ENCODE results near the gene C2CD4C. TPM values are rescaled to one million over a fixed set of nuclear protein-coding genes. Genes with fewer than 3 reads are reported as not detected.

The C2CD4C gene
- total and polyA plus RNA-seq, 2 donors from 2014 or later = 0.99 to 1.9 TPM

DNA sequence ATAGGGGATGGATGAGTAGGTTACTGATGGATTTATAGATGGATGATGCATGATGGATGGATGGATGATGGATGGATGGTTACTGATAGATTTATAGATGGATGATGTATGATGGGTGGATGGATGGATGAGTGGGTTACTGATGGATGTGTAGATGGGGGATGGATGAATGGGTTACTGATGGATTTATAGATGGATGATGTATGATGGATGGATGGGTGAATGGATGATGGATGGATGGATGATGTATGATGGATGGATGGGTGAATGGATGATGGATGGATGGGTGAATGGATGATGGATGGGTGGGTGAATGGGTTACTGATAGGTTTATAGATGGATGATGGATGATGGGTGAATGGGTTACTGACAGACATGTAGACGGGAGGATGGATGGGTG is 6.3 kb upstream of the C2CD4C start:
- no peaks in the 10 kb centered on the region for H3K4me1 ChIP-seq (ENCODE audit: control insufficient read depth in 2 of 3, insufficient read depth in 2 of 3, low read depth in 1 of 3, low read length in 3 of 3)
- TF ChIP-seq, protein P1, sequence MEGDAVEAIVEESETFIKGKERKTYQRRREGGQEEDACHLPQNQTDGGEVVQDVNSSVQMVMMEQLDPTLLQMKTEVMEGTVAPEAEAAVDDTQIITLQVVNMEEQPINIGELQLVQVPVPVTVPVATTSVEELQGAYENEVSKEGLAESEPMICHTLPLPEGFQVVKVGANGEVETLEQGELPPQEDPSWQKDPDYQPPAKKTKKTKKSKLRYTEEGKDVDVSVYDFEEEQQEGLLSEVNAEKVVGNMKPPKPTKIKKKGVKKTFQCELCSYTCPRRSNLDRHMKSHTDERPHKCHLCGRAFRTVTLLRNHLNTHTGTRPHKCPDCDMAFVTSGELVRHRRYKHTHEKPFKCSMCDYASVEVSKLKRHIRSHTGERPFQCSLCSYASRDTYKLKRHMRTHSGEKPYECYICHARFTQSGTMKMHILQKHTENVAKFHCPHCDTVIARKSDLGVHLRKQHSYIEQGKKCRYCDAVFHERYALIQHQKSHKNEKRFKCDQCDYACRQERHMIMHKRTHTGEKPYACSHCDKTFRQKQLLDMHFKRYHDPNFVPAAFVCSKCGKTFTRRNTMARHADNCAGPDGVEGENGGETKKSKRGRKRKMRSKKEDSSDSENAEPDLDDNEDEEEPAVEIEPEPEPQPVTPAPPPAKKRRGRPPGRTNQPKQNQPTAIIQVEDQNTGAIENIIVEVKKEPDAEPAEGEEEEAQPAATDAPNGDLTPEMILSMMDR (IDR thresholded peaks at IDR 0.05; ENCODE audit: borderline replicate concordance, extremely low read depth, insufficient read depth) = no peak
- no peak for FAIRE-seq
- no peaks in the 10 kb centered on the region for H3K27me3 ChIP-seq (ENCODE audit: control insufficient read depth, insufficient read depth, low read length)
- H3K36me3 ChIP-seq (ENCODE audit: control insufficient read depth in 2 of 3, insufficient read depth in 3 of 3, low read length in 3 of 3) = no peaks in the 10 kb centered on the region
- no peak overlapping the region for H3K4me3 ChIP-seq (ENCODE audit: low read length in 3 of 3)
- intact Hi-C loops (cut with DNase I) = no loop called here
- no peak overlapping the region for H3K27ac ChIP-seq (ENCODE audit: low read depth in 2 of 2, low read length in 2 of 2)
- H3K9ac ChIP-seq (ENCODE audit: low read length in 3 of 3) = no peak overlapping the region
- DNase-seq = no peak
- H3K9me3 ChIP-seq (ENCODE audit: control insufficient read depth in 2 of 3, insufficient read depth in 1 of 3, low read length in 3 of 3) = no peaks in the 10 kb centered on the region

DNA sequence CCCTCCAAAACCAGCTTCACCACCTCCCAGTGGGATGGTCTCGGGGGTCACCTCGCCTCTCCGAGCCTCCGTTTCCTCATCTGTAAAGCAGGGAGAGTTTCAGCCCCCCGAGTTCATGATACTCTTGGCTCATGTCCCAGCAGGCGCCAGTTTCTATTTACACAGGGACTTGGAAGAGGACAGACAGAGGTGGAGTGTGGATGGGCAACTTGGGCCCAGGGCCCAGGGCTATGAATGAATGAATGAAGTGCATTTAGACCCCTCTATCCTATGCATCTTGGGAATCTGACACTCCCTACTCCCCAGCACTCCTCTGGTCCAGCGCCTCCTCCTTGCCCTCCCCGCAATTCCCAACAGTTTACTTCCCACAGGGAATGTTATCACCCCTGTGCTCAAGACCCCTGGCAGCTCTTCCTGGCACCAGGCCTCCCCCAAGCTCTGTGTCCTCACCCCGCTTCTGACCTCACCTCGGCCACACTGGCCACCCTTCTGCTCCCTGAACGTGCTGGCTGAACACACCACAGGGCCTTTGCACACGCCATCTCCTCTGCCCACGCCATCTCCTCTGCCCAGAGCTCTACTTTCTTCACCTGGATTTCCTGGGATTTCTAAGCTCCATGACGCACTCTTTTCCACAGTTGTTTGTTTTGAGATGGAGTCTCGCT is 4.9 kb upstream of the C2CD4C start:
- Histone ChIP-seq H3K4me3 (ENCODE audit: low read length in 3 of 3) (no peak overlapping the region), H3K9me3 (ENCODE audit: control insufficient read depth in 2 of 3, insufficient read depth in 1 of 3, low read length in 3 of 3) (no peaks in the 10 kb centered on the region), H3K27me3 (ENCODE audit: control insufficient read depth, insufficient read depth, low read length) (no peaks in the 10 kb centered on the region), H3K27ac (ENCODE audit: low read depth in 2 of 2, low read length in 2 of 2) (no peak overlapping the region), H3K36me3 (ENCODE audit: control insufficient read depth in 2 of 3, insufficient read depth in 3 of 3, low read length in 3 of 3) (no peaks in the 10 kb centered on the region), H3K9ac (ENCODE audit: low read length in 3 of 3) (no peak overlapping the region), H3K4me1 (ENCODE audit: control insufficient read depth in 2 of 3, insufficient read depth in 2 of 3, low read depth in 1 of 3, low read length in 3 of 3) (peaks cover 0 to 3% (median 0%) of the 10 kb centered on the region in 3 donors)
- intact Hi-C loops (cut with DNase I) = no loop called here
- TF ChIP-seq, protein P1 (IDR thresholded peaks at IDR 0.05; ENCODE audit: borderline replicate concordance, extremely low read depth, insufficient read depth) = no peak
- DNase-seq (no peak), FAIRE-seq (no peak)

DNA sequence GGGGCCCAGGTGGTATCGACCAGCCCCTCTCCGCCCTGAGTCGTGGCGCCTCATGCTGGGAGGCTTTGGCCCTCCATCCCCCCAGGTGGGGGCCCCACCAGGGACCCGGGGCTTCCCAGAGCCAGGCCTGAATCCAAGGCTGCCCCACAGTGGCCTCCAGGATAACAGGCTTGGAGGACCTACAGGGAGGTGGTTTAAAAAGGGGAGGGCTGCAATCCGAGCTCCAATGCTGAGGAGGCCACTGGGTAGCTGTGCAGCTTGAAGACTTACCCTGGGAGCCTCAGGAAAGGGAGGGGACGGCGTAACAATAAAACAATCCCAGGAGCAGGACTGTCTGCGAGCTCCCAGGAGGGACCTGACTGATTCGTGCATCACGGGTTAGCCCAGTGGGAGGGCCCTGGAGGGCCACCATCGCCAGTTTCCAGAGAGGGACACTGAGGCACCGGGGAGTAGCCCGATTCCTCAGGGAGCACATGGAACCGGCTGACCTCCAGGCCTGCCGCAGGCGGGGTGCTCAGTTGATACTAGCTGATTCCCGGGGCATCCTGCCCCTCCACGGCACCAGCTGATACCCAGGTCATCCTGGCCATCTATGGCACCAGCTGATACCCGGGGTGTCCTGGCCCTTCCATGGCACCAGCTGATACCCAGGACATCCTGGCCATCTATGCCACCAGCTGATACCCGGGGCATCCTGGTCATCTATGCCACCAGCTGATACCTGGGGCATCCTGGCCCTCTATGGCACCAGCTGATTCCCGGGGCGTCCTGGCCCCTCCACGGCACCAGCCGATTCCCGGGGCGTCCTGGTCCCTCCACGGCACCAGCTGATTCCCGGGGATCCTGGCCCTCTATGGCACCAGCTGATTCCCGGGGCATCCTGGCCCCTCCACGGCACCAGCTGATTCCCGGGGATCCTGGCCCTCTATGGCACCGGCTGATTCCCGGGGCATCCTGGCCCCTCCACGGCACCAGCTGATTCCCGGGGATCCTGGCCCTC is 3.7 kb upstream of the C2CD4C start:
- H3K4me1 ChIP-seq (ENCODE audit: control insufficient read depth in 2 of 3, insufficient read depth in 2 of 3, low read depth in 1 of 3, low read length in 3 of 3) = peaks cover 0 to 3% (median 0%) of the 10 kb centered on the region in 3 donors
- peak in 4 of 5 donors; percentile 66 to 78 (median 72) for DNase-seq
- H3K9me3 ChIP-seq (ENCODE audit: control insufficient read depth in 2 of 3, insufficient read depth in 1 of 3, low read length in 3 of 3) = no peaks in the 10 kb centered on the region
- no peak overlapping the region for H3K9ac ChIP-seq (ENCODE audit: low read length in 3 of 3)
- H3K27ac ChIP-seq (ENCODE audit: low read depth in 2 of 2, low read length in 2 of 2) = no peak overlapping the region
- no peaks in the 10 kb centered on the region for H3K27me3 ChIP-seq (ENCODE audit: control insufficient read depth, insufficient read depth, low read length)
- FAIRE-seq = no peak
- intact Hi-C loops (cut with DNase I) = no loop called here
- TF ChIP-seq, protein P1 (IDR thresholded peaks at IDR 0.05; ENCODE audit: borderline replicate concordance, extremely low read depth, insufficient read depth) = no peak
- no peak overlapping the region for H3K4me3 ChIP-seq (ENCODE audit: low read length in 3 of 3)
- no peaks in the 10 kb centered on the region for H3K36me3 ChIP-seq (ENCODE audit: control insufficient read depth in 2 of 3, insufficient read depth in 3 of 3, low read length in 3 of 3)

All from kidney (tissue), 14 donors.